Muscle layer of colon (tissue), 2 donors: ENCODE data around the gene LSM14A.

Source experiments
- H3K27ac ChIP-seq: one replicate; pipeline ENCODE4 v1.7.0; 2013; ENCODE audit warnings: low read depth, mild to moderate bottlenecking, low read length, moderate library complexity
- H3K27me3 ChIP-seq, 2 donors: one replicate each; pipeline ENCODE4 v1.7.0; 2013; ENCODE audit warnings: low read length in 2 of 2, mild to moderate bottlenecking in 2 of 2; ENCODE audit not compliant: insufficient read depth in 2 of 2, control insufficient read depth in 1 of 2
- H3K36me3 ChIP-seq: one replicate; pipeline ENCODE4 v1.7.0; 2013; ENCODE audit warnings: mild to moderate bottlenecking, low read length; ENCODE audit not compliant: insufficient read depth
- H3K4me1 ChIP-seq: one replicate; pipeline ENCODE4 v1.7.0; 2013; ENCODE audit warnings: mild to moderate bottlenecking, low read length; ENCODE audit not compliant: insufficient read depth
- H3K4me3 ChIP-seq, 2 donors: one replicate each; pipeline ENCODE4 v1.7.0; 2013; ENCODE audit warnings: low read length in 2 of 2, low read depth in 1 of 2, mild to moderate bottlenecking in 1 of 2, moderate library complexity in 1 of 2
- H3K9ac ChIP-seq: one replicate; pipeline ENCODE4 v1.7.0; 2013; ENCODE audit warnings: low read length
- H3K9me3 ChIP-seq: one replicate; pipeline ENCODE4 v1.7.0; 2013; ENCODE audit warnings: mild to moderate bottlenecking, low read length
- donor health status: abdominal sarcoma.
- donor health status: Adenocarcinoma of cecum.

LSM14A gene

DNA sequence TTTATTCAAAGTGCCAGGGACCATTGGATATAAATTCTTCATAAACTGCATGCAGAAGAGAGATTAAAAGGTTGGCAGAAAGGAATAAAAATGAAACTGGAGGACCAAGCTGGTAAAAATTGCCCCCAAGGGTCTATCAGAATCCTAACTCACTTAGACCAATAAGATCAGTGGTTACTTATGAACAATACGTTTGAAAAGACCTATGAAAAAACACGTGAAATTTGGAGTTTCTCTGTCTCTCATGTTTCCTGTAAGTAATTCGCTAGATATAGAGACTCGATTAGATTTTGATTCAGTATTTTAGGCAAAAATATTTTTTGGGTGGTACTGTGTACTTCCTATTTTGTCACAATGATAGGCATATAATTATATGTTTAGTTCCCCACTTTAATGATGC lies 104.9 kb downstream of the LSM14A start:
- Histone ChIP-seq H3K4me1 (peaks cover 4% of the 10 kb centered on the region), H3K9ac (no peak overlapping the region), H3K27ac (no peak overlapping the region), H3K9me3 (no peaks in the 10 kb centered on the region), H3K27me3 (no peaks in the 10 kb centered on the region), H3K36me3 (no peaks in the 10 kb centered on the region), H3K4me3 (no peak overlapping the region)

DNA sequence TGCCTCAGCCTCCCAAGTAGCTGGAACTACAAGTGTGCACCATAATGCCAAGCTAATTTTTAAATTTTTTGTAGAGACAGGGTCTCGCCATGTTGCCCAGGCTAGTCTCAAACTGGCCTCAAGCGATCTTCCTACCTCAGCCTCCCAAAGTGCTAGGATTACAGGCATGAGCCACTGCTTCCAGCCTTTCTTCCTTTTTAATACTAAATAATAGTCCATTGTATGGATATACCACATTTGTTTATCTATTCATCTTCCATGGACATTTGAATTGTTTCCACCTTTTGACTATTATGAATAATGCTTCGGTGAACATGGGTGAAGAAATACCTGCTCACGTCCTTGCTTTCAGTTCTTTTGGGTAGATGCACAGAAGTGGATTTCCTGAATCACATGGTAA lies 106.5 kb downstream of the LSM14A start:
- Histone ChIP-seq H3K27me3 (no peaks in the 10 kb centered on the region), H3K9ac (no peak overlapping the region), H3K36me3 (no peaks in the 10 kb centered on the region), H3K4me3 (no peak overlapping the region), H3K4me1 (peaks cover 4% of the 10 kb centered on the region), H3K27ac (no peak overlapping the region), H3K9me3 (no peaks in the 10 kb centered on the region)
